Lower leg skin (tissue), 3 donors: Measurements from ENCODE around the gene TENT4A.

Source experiments
- POLR2A ChIP-seq, 2 donors: fragments of 450-650 bp; IDR thresholded peaks; one replicate each; pipeline ENCODE4 v1.6.1; 2016 to 2017; ENCODE audit warnings: antibody characterized with exemption in 2 of 2, mild to moderate bottlenecking in 1 of 2, moderate library complexity in 1 of 2
- TF ChIP-seq, protein P1 (sequence below), 3 donors: fragments of 450-650 bp; IDR thresholded peaks; one replicate each; pipeline ENCODE4 v1.5.1; 2016; ENCODE audit warnings: antibody characterized with exemption in 3 of 3, mild to moderate bottlenecking in 3 of 3, moderate library complexity in 2 of 3

DNA sequence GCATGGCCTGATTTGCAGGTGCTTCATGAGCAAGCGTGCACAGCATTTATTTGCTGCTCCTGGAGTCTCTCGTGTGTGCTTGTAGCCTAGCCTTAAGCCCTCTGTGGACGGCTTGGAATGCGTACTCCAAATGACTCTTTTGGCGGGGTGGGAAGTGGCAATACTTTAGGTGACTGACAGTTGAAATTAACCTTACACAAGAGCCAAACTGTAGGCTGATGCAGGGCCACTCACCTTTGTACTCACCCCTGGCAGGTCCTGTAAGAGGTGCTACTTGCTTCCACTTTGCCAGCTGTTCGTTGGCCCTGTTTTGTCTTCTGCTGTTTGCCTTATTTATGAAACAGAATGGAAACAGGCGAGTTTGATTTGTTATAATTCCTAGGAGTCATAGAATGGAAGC lies 22.9 kb downstream of the TENT4A start:
- TF ChIP-seq, protein P1, sequence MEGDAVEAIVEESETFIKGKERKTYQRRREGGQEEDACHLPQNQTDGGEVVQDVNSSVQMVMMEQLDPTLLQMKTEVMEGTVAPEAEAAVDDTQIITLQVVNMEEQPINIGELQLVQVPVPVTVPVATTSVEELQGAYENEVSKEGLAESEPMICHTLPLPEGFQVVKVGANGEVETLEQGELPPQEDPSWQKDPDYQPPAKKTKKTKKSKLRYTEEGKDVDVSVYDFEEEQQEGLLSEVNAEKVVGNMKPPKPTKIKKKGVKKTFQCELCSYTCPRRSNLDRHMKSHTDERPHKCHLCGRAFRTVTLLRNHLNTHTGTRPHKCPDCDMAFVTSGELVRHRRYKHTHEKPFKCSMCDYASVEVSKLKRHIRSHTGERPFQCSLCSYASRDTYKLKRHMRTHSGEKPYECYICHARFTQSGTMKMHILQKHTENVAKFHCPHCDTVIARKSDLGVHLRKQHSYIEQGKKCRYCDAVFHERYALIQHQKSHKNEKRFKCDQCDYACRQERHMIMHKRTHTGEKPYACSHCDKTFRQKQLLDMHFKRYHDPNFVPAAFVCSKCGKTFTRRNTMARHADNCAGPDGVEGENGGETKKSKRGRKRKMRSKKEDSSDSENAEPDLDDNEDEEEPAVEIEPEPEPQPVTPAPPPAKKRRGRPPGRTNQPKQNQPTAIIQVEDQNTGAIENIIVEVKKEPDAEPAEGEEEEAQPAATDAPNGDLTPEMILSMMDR (IDR thresholded peaks at IDR 0.05): no peak
- no peak for TF ChIP-seq POLR2A (IDR thresholded peaks at IDR 0.05)
